Lower lobe of right lung (tissue), 2 donors: ENCODE measurements around the gene PPP1R14B. TPM values are rescaled to one million over a fixed set of nuclear protein-coding genes. Genes with fewer than 3 reads are reported as not detected.

ENCODE experiments used
- ATAC-seq, 2 donors: fragments of 200-7000 bp; cut with Tn5 transposase; one replicate each; pipeline ENCODE4 v1.9.1; 2020 to 2022; ENCODE audit warnings: mild to moderate bottlenecking in 2 of 2, moderate library complexity in 2 of 2
- DNase-seq: peaks from one replicate; pipeline ENCODE4 v3.0.0-alpha.2; 2020
- H3K27ac ChIP-seq: fragments of 200-600 bp; one replicate; pipeline ENCODE4 v1.8.0; 2022
- H3K27me3 ChIP-seq: fragments of 200-600 bp; one replicate; pipeline ENCODE4 v1.8.0; 2022; ENCODE audit warnings: low read depth
- H3K36me3 ChIP-seq: fragments of 200-600 bp; one replicate; pipeline ENCODE4 v1.8.0; 2022; ENCODE audit warnings: mild to moderate bottlenecking
- H3K4me1 ChIP-seq: fragments of 200-600 bp; one replicate; pipeline ENCODE4 v1.8.0; 2022
- H3K4me3 ChIP-seq: fragments of 200-600 bp; one replicate; pipeline ENCODE4 v1.8.0; 2022; ENCODE audit warnings: mild to moderate bottlenecking
- H3K9me3 ChIP-seq: fragments of 200-600 bp; one replicate; pipeline ENCODE4 v1.8.0; 2022
- intact Hi-C: fragments of 100-400 bp; cut with DNase I; formaldehyde crosslinking; loops from one replicate; pipeline ENCODE4 v1.11.0; 2022
- total RNA-seq: library from RNA; stranded (reverse); fragmentation: NEBNext Ultra II Directional; extraction: Animal tissue kit (Norgen Biotek cat#: 25700); gene quantifications from one replicate; pipeline ENCODE4 v1.2.1, GENCODE V29; 2021
- TF ChIP-seq, protein P1 (sequence below): fragments of 200-600 bp; IDR thresholded peaks from one replicate; pipeline ENCODE4 v1.8.0; 2022; ENCODE audit warnings: antibody characterized with exemption, mild to moderate bottlenecking
- donor health status: DM: no; HTN: yes; CAD: no; lungs with severe emphysema.

Gene PPP1R14B
- total RNA-seq, 1 donor from 2014 or later = 55.4 TPM

- H3K36me3 ChIP-seq = peaks cover 23% of the 10 kb centered on the region
- TF ChIP-seq, protein P1, sequence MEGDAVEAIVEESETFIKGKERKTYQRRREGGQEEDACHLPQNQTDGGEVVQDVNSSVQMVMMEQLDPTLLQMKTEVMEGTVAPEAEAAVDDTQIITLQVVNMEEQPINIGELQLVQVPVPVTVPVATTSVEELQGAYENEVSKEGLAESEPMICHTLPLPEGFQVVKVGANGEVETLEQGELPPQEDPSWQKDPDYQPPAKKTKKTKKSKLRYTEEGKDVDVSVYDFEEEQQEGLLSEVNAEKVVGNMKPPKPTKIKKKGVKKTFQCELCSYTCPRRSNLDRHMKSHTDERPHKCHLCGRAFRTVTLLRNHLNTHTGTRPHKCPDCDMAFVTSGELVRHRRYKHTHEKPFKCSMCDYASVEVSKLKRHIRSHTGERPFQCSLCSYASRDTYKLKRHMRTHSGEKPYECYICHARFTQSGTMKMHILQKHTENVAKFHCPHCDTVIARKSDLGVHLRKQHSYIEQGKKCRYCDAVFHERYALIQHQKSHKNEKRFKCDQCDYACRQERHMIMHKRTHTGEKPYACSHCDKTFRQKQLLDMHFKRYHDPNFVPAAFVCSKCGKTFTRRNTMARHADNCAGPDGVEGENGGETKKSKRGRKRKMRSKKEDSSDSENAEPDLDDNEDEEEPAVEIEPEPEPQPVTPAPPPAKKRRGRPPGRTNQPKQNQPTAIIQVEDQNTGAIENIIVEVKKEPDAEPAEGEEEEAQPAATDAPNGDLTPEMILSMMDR = no peak
- peak overlapping the region; percentile 75 for H3K27ac ChIP-seq
- intact Hi-C loops = no loop called here
- peaks cover 73% of the 10 kb centered on the region for H3K4me1 ChIP-seq
- DNase-seq = no peak
- no peak for ATAC-seq
- H3K27me3 ChIP-seq = no peaks in the 10 kb centered on the region
- H3K4me3 ChIP-seq = peak overlapping the region; percentile 76
- H3K9me3 ChIP-seq = no peaks in the 10 kb centered on the region
Observed at GRCh38 chr11:64235437-64236161, 11.1 kb downstream of the PPP1R14B start.

- TF ChIP-seq, protein P1 = no peak
- ATAC-seq (peak; percentile 41 to 44), DNase-seq (no peak)
- Histone ChIP-seq H3K36me3 (peaks cover 23% of the 10 kb centered on the region), H3K27ac (peak overlapping the region; percentile 75), H3K9me3 (no peaks in the 10 kb centered on the region), H3K4me3 (peak overlapping the region; percentile 76), H3K27me3 (no peaks in the 10 kb centered on the region), H3K4me1 (peaks cover 69% of the 10 kb centered on the region)
- intact Hi-C loops = no loop called here
Observed at GRCh38 chr11:64234647-64235379, 11.9 kb downstream of the PPP1R14B start.

DNA sequence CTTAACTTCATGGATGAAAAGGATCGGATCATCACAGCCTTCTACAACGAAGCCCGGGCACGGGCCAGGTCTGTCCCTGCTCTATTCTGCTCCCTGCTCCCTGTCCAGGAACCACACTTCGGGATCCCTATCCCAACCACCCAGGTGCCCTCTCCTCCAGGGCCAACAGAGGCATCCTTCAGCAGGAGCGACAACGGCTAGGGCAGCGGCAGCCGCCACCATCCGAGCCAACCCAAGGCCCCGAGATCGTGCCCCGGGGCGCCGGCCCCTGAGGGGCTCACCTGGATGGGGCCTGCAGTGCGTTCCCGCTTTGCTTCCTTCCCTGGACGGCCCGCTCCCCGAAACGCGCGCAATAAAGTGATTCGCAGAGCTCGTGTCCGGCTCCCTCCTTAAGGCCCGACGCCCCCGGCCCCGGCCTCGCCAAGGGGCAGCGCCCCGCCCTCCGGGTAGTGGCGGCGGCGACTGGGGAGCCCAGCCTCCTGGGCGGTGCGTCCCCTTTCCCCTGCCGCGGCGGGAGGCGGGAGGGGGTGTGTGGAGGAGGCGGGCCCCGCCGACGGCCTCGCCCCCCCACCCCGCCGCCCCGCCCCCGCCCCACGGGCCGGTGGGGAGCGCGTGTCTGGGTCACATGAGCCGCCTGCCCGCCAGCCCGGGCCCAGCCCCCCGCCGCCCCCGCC is 12.7 kb downstream of the PPP1R14B start, which contains the start of gene VEGFB:
TSS of gene VEGFB (plus strand) at position 672 of the 674 bp plus-strand sequence. CDS start 250 bp downstream, outside the sequence.
- intact Hi-C loops = no loop called here
- TF ChIP-seq, protein P1 = no peak
- DNase-seq = peak; percentile 79
- no peaks in the 10 kb centered on the region for H3K27me3 ChIP-seq
- H3K36me3 ChIP-seq = peaks cover 19% of the 10 kb centered on the region
- peak within 1 kb of the TSS; percentile 75 for H3K27ac ChIP-seq
- ATAC-seq = peak; percentile 68 to 73
- H3K4me3 ChIP-seq = peak within 1 kb of the TSS; percentile 76
- no peaks in the 10 kb centered on the region for H3K9me3 ChIP-seq
- H3K4me1 ChIP-seq = peaks cover 69% of the 10 kb centered on the region

GRCh38 chr11:64232967-64233315 is 13.8 kb downstream of the PPP1R14B start:
- Histone ChIP-seq H3K9me3 (no peaks in the 10 kb centered on the region), H3K27me3 (no peaks in the 10 kb centered on the region), H3K4me1 (peaks cover 59% of the 10 kb centered on the region), H3K4me3 (no peak overlapping the region), H3K27ac (no peak overlapping the region), H3K36me3 (peaks cover 10% of the 10 kb centered on the region)
- no peak for ATAC-seq
- intact Hi-C loops = no loop called here
- no peak for DNase-seq
- TF ChIP-seq, protein P1 = no peak

- no peak overlapping the region for H3K27ac ChIP-seq
- intact Hi-C loops = no loop called here
Observed at GRCh38 chr11:64232182-64232966, 14.4 kb downstream of the PPP1R14B start.

More at GRCh38 chr11:64232182-64232966, 14.4 kb downstream of the PPP1R14B start:
- DNase-seq = no peak
- Histone ChIP-seq H3K27me3 (no peaks in the 10 kb centered on the region), H3K36me3 (peaks cover 4% of the 10 kb centered on the region), H3K9me3 (no peaks in the 10 kb centered on the region), H3K4me1 (peaks cover 61% of the 10 kb centered on the region), H3K4me3 (no peak overlapping the region)
- TF ChIP-seq, protein P1 = no peak
- no peak for ATAC-seq
